Measurements from ENCODE around the gene PCA3. TPM values are rescaled to one million over a fixed set of nuclear protein-coding genes. Genes with fewer than 3 reads are reported as not detected.

Gene PCA3
- total and polyA plus RNA-seq, 2 of the 8 experiments (the other 6 are each of a cell fraction or from before 2014, with no cell fraction given): not detected

GRCh38 chr9:76835571-76836283 is 71.5 kb downstream of the PCA3 start:
- Histone ChIP-seq H3K56ac (replicated peaks; ENCODE audit: insufficient read length, low read depth, low read length) (no peak overlapping the region), H3K79me1 (ENCODE audit: low read depth, low read length) (no peaks in the 10 kb centered on the region), H2BK5ac (ENCODE audit: low read depth, low read length) (no peak overlapping the region), H3K14ac (ENCODE audit: insufficient read length) (no peak overlapping the region), H3K9me3 (ENCODE audit: insufficient read depth in 2 of 2, low read depth in 1 of 2, low read length in 1 of 2) (no peaks in the 10 kb centered on the region), H3K36me3 (ENCODE audit: control insufficient read depth in 2 of 4, insufficient read depth in 4 of 4, low read length in 3 of 4) (no peaks in the 10 kb centered on the region), H2BK15ac (ENCODE audit: low read length) (no peak overlapping the region), H3K18ac (ENCODE audit: extremely low read depth, low read length) (no peak overlapping the region), H4K8ac (ENCODE audit: extremely low read depth, insufficient read depth, low read length) (no peak overlapping the region), H2BK20ac (ENCODE audit: low read length) (no peak overlapping the region), H3K27me3 (replicated peaks in 1 of 4; ENCODE audit: control insufficient read depth in 3 of 4, extremely low read depth in 1 of 4, insufficient read depth in 3 of 4, low read length in 3 of 4) (no peaks in the 10 kb centered on the region), H3K79me2 (ENCODE audit: control insufficient read depth in 1 of 2, insufficient read depth in 2 of 2, low read length in 2 of 2) (no peaks in the 10 kb centered on the region), H2BK120ac (replicated peaks; ENCODE audit: low read depth, low read length) (no peak overlapping the region), H3K4me3 (ENCODE audit: extremely low read depth in 1 of 4, insufficient read depth in 2 of 4, low read depth in 3 of 4, low read length in 4 of 4) (no peak overlapping the region), H3K9ac (replicated peaks in 1 of 4; ENCODE audit: extremely low read depth in 1 of 4, low read depth in 3 of 4, low read length in 3 of 4) (no peak overlapping the region), H3K23ac (ENCODE audit: insufficient read length) (no peak overlapping the region), H3K4me1 (replicated peaks in 1 of 4; ENCODE audit: control insufficient read depth in 3 of 4, insufficient read depth in 4 of 4, low read length in 3 of 4) (peaks cover 0 to 2% (median 0%) of the 10 kb centered on the region in 4 experiments; a peak in 1 of 7 replicates), H3K4ac (replicated peaks; ENCODE audit: insufficient read length, low read depth, low read length) (no peak overlapping the region), H3K23me2 (ENCODE audit: low read depth, low read length) (no peaks in the 10 kb centered on the region), H4K5ac (ENCODE audit: insufficient read length, low read depth, low read length) (no peak overlapping the region), H2BK12ac (ENCODE audit: low read depth, low read length) (no peak overlapping the region), H4K20me1 (replicated peaks in 1 of 2; ENCODE audit: control insufficient read depth in 1 of 2, insufficient read depth in 2 of 2, low read length in 2 of 2) (no peaks in the 10 kb centered on the region), H3K4me2 (ENCODE audit: insufficient read depth in 1 of 2, low read depth in 2 of 2, low read length in 2 of 2) (no peak overlapping the region), H3K27ac (ENCODE audit: low read depth, low read length) (no peak overlapping the region), H4K91ac (replicated peaks; ENCODE audit: insufficient read length, low read length) (no peak overlapping the region), H2AK5ac (ENCODE audit: low read depth, low read length) (no peak overlapping the region), H2AFZ (ENCODE audit: low read length) (no peak overlapping the region; the same call in 1 of the 2 replicates)
- 83% methylated on average over 7 of the region's 7 CpGs; no CpG with 5 or more reads in 1 of the 2 experiments for WGBS, 2 experiments (ENCODE audit: extremely low coverage in 1 of 2, insufficient coverage in 1 of 2, insufficient read length in 1 of 2, insufficient replicate concordance in 2 of 2, low coverage in 1 of 2, low lambda C conversion rate in 2 of 2, missing lambda C conversion rate in 1 of 2)
- no peak for FAIRE-seq
- ChIA-PET CTCF (ENCODE audit: partially characterized antibody) (interaction anchor here (0.6 kb wide), 1 partner anchor 39 kb away, joined by 3 read pairs; no protein-coding TSS in a partner anchor), POLR2A (ENCODE audit: partially characterized antibody) (no interaction called here)
- no peak for TF ChIP-seq EZH2 (IDR thresholded peaks at IDR 0.05; ENCODE audit: low read depth, low read length, severe bottlenecking)
- TF ChIP-seq MAX (IDR thresholded peaks at IDR 0.05): no peak
- TF ChIP-seq CTCF (IDR thresholded peaks at IDR 0.05; ENCODE audit: control extremely low read depth in 1 of 3, insufficient read depth in 1 of 3, low read depth in 1 of 3, low read length in 3 of 3): no peak
- TF ChIP-seq ATF3 (IDR thresholded peaks at IDR 0.05; ENCODE audit: insufficient read depth, low read depth, low read length): no peak
- peak; percentile 86 for TF ChIP-seq MAFK (IDR thresholded peaks at IDR 0.05; ENCODE audit: low read depth, low read length)
- no peak for DNase-seq (ENCODE audit: low read depth in 1 of 2, low spot score in 2 of 2)

Data from H1 (cell line).